HepG2 (cell line): Measurements from ENCODE around the gene CXXC5. TPM values are rescaled to one million over a fixed set of nuclear protein-coding genes. Genes with fewer than 3 reads are reported as not detected.

Source experiments
- CBX1 ChIP-seq: IDR thresholded peaks from one replicate; pipeline ENCODE4 v1.6.1; 2016; ENCODE audit warnings: antibody characterized with exemption, low read depth
- FOXM1 ChIP-seq: sonication (generic); formaldehyde crosslinking; IDR thresholded peaks from 2 replicates; pipeline ENCODE4 v1.5.0; 2020; ENCODE audit warnings: missing genetic modification reagents
- GRHL1 ChIP-seq: sonication (generic); formaldehyde crosslinking; conservative IDR thresholded peaks from 2 replicates; pipeline ENCODE4 v1.8.0; 2022; ENCODE audit warnings: missing genetic modification reagents
- HNRNPL ChIP-seq: fragments of 200-400 bp; formaldehyde crosslinking; IDR thresholded peaks from 2 replicates; pipeline ENCODE4 v1.6.1; 2017; ENCODE audit warnings: mild to moderate bottlenecking, low read depth, low read length
- MXI1 ChIP-seq: IDR thresholded peaks from 3 replicates; pipeline ENCODE4 v1.6.1; 2012; ENCODE audit warnings: low read depth, low read length, inconsistent platforms, borderline replicate concordance
- NFE2L1 ChIP-seq: sonication (generic); formaldehyde crosslinking; IDR thresholded peaks from 2 replicates; pipeline ENCODE4 v1.4.0; 2020; ENCODE audit warnings: missing genetic modification reagents, mild to moderate bottlenecking, borderline replicate concordance
- PCBP2 ChIP-seq: fragments of 200-400 bp; formaldehyde crosslinking; optimal IDR thresholded peaks from 2 replicates; pipeline ENCODE3; 2018; ENCODE audit warnings: low read length, low read depth; ENCODE audit not compliant: poor library complexity, severe bottlenecking
- ZNF253 ChIP-seq: sonication (generic); formaldehyde crosslinking; IDR thresholded peaks from 2 replicates; pipeline ENCODE4 v1.8.0; 2022; ENCODE audit warnings: mild to moderate bottlenecking, missing genetic modification reagents, borderline replicate concordance
- ZNF30 ChIP-seq: sonication (generic); formaldehyde crosslinking; IDR thresholded peaks from 2 replicates; pipeline ENCODE4 v1.5.0; 2020; ENCODE audit warnings: mild to moderate bottlenecking, missing genetic modification reagents
- polyA plus RNA-seq, 8 experiments: library from polyadenylated mRNA; depleted of rRNA in 3 of 8; stranded (reverse) in 7 of 8; unstranded in 1 of 8; fragments of >200 nt; fragmentation: Illumina TruSeq in 4 of 8; extraction: Trizol in 4 of 8; gene quantifications; 2 replicates each; pipeline versions ENCODE4 v1.2.1 to v1.2.3, GENCODE V29; 2011 to 2016; ENCODE audit warnings: low read depth in 4 of 8, missing spikeins in 1 of 8, mixed read lengths in 1 of 8; ENCODE audit not compliant: insufficient read depth in 1 of 8
- total RNA-seq, 5 experiments: library from RNA; depleted of rRNA; stranded (reverse); fragments of >200 nt; fragmentation: Illumina TruSeq; extraction: Trizol; gene quantifications; 2 replicates each; pipeline ENCODE4 v1.2.3, GENCODE V29; 2016; ENCODE audit warnings: low read depth in 1 of 5
- TF ChIP-seq, protein P1 (sequence below): sonication (generic); formaldehyde crosslinking; conservative IDR thresholded peaks from 2 replicates; pipeline ENCODE4 v1.4.0; 2020; ENCODE audit warnings: missing genetic modification reagents

CXXC5 gene
- total and polyA plus RNA-seq, 2 of the 13 experiments (the other 11 are each of a cell fraction or from before 2014, with no cell fraction given) = 32.3 to 33.0 TPM

DNA sequence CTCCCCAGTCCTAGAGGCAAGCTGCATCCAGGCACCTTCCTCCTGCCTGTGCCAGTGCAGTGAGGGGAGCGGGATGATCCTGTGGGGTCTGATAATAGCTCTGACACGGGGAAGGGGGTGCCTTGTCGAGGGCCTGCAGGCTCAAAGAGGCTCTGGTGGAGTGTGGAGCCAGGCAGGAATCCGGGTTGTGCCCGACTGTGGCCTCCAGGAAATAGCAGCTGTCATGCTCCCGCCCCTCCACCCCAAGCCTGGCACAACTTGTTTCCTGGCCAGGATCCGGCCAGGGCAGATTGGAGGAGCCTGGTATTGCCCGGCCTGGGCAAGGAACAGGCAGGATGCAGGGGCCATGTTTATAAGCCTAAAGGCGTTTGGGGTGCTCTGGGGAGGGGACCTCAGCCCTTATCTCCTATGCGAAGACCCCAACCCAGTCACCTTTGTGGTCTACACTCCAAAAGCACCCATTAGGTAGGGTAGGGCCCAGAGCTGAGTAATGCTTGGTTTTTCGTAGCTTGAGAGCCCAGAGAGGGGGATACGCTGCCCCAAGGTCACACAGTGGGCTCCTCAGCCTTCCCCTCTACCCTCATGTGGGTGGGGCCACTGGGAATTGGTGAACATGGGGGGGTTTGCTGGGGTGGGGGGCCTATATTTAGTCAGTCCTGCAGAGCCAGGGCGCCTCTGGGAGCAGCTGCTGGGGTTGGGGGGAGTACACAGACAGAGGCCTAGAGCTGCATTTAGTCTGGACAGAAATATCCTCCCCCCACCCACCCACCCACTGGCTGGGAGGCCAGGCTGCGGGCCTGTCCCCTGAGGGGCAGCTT, 12.2 kb downstream of the CXXC5 start (continued):
- TF ChIP-seq, protein P1, sequence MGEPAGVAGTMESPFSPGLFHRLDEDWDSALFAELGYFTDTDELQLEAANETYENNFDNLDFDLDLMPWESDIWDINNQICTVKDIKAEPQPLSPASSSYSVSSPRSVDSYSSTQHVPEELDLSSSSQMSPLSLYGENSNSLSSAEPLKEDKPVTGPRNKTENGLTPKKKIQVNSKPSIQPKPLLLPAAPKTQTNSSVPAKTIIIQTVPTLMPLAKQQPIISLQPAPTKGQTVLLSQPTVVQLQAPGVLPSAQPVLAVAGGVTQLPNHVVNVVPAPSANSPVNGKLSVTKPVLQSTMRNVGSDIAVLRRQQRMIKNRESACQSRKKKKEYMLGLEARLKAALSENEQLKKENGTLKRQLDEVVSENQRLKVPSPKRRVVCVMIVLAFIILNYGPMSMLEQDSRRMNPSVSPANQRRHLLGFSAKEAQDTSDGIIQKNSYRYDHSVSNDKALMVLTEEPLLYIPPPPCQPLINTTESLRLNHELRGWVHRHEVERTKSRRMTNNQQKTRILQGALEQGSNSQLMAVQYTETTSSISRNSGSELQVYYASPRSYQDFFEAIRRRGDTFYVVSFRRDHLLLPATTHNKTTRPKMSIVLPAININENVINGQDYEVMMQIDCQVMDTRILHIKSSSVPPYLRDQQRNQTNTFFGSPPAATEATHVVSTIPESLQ (CRISPR knock-in tag) = no peak
- TF ChIP-seq FOXM1 (no peak), HNRNPL (0 out of 2 replicates have a peak, but pooled peaks have one; percentile 48), ZNF253 (CRISPR knock-in tag) (no peak), PCBP2 (no peak), NFE2L1 (CRISPR knock-in tag) (no peak), ZNF30 (CRISPR knock-in tag) (no peak), CBX1 (no peak), MXI1 (no peak), GRHL1 (CRISPR knock-in tag) (no peak)
